Epithelial cell of prostate (primary cell): Measurements from ENCODE around the gene PDE1C.
A peak's percentile ranks its signal among the peaks of the same experiment; 100 is the strongest.
"Not testable (repeated sequence)": the region's sequence is repeated elsewhere in the genome, so short reads cannot be mapped to it uniquely, and the experiment has no call there.

ENCODE experiments used
- DNase-seq: peaks from one replicate; pipeline ENCODE4 v3.0.0-alpha.2; 2011; ENCODE audit warnings: low read depth, low spot score
- H3K27ac ChIP-seq: fragments of 450-650 bp; 2 replicates; pipeline ENCODE4 v1.5.1; 2017; ENCODE audit warnings: mild to moderate bottlenecking

PDE1C gene

DNA sequence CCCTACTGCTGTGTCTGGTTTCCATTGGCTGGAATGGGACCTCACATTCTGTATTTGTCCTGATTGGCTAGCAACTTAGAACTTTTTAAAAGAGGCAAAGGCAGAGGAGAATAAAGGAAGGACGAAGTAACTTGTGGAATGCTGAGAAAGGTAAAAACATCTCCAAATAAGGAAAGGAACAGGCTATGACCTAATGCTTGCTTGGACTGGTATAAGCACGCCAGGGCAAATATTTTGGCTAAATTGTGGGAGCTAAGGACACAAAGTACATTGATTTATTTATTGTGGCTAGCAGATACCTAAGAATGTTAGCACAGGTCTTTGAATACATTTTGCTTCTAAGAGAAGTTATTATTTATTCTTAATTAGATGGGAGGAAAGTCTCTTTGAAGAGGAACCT, 56.7 kb downstream of the PDE1C start:
- DNase-seq, H3K27ac ChIP-seq: not testable (repeated sequence)

DNA sequence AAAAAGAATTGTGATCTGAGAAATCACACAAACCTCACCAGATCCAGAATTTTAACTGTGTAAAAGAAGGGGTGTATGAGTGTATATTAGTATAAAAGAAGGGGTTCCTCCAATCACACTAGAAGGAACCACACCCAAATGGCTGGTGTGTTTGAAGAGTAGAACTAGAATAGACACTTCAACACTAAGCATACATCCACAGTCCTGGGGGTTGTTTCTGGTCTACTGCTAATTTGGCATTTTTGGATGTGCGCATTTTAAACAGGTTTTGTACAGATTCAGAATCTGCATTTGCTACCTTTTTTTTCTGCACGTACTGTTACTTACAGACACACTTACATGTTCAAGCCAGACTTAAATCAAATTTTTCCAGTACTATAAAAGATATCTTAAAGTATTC, 64.6 kb downstream of the PDE1C start:
- no peak for DNase-seq
- no peak overlapping the region for H3K27ac ChIP-seq

DNA sequence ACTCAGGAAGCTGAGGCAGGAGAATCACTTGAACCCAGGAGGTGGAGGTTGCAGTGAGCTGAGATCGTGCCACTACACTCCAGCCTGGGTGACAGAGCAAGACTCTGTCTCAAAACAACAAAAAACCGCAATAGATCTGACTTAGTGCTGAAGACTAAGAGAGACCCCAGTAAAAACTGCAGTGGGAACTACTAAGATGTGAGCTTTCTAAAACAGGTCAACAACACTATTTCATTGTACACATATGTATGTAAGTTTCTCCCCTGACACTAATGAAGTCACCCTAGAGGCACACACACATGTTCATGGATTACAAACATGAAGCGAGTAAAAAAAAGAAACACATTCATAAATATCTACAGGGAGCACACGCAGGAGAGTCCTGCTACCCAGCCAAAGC, 68.3 kb downstream of the PDE1C start:
- no peak for DNase-seq
- H3K27ac ChIP-seq = no peak overlapping the region

DNA sequence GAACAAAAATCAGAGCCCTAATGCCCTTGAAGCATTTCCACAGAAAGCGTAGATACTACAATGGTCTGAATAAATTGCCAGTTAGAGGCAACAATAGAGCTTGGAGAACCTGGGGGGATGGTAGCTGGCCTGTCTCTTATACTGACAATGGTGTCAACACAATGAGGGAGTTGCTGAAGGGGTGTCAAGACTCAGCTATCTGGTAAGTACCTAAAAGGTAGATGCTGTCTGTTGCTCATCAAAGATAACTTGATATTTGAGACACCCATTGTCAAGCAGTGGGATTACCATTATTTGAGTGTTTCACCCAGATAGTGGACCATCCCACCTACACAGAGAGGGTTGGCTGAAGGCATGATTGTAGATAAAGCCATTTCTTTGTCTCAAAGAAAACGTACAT, 72.8 kb downstream of the PDE1C start:
- H3K27ac ChIP-seq = no peak overlapping the region
- no peak for DNase-seq

DNA sequence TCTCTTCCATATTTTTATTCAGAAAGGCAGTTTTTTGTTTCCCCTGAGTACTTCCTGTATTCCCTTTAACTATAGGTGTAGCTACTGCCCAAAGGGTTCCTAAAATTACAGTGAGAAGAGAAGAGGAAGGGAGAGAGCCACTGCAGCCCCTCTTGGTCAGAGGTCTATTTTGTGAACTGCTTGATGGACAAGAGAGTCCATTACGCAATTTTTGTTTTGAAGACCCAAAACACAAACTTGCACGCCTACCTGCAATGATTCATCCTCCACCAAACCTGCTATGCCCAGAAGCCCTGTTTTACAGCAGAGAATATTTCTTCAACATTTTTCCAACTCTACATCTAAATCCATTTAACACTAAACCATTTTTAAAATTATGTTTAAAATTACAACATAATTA, 75.1 kb downstream of the PDE1C start:
- H3K27ac ChIP-seq = no peak overlapping the region
- DNase-seq = no peak

DNA sequence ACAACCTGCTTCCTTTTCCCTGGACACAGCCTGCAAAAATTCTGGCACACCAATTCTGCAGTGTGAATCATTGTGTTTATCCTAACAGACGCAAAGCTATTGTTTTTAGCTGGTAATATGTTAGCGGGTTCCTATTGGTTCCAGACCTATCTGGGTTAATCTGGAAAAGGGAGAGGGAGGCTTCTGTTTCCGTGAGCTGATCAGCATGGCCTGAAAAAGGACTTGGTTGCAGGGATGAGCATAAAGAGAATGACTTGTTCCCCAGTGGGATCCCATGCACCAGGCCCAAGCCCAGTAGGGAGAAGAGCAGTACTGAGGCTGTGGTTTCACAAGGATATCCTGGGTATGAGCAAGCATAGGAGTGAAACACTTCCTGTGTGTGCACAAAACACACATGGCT, 78.4 kb downstream of the PDE1C start:
- no peak for DNase-seq
- no peak overlapping the region for H3K27ac ChIP-seq

DNA sequence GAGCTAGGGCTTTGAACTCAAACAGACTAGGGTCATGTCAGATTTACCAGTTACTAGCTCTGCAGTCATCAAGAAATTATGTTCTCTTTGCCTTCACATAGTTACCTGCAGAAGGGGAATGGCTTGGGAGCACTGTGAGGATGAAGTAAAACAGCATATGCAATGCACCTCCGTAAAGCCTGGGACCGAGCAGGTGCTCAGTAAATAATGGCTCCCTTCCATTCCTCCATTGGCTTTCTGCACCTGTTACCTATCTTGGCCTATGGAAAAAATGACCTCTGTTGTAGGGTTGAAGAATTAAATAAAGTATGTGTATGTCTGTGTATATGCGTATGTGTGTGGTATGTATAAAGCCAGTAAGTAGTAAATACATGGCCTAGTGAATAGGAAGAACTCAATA, 78.8 kb downstream of the PDE1C start:
- no peak overlapping the region for H3K27ac ChIP-seq
- no peak for DNase-seq

DNA sequence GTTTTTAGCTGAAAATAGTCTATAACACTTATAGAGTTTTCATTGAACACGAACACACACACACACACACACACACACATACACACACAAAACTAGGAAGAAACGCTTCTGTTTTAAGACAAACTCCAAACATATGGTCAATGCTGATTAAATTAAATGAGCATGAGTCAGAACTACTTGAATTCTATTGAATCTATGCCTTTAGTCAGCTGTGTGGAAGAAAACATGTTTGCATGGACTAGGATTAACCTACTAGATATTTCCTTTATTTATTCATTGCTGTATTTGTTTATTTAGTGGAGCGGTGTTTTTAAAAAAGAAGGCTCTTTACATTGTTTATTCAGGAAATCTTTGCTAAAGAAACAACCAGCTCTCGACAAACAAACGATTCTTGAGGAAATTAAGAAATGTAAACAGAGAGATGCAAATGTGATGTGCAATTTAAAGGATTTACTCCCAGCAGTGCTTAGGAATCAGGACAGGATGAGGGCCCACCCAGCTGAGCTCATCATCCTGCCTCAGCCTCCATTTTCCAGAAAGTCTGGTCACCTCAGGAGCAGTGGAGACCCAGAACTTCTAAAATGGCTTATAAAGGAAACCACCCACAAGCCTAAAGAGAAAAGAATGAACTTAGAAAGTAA, 83.2 kb downstream of the PDE1C start:
- no peak overlapping the region for H3K27ac ChIP-seq
- DNase-seq = no peak

DNA sequence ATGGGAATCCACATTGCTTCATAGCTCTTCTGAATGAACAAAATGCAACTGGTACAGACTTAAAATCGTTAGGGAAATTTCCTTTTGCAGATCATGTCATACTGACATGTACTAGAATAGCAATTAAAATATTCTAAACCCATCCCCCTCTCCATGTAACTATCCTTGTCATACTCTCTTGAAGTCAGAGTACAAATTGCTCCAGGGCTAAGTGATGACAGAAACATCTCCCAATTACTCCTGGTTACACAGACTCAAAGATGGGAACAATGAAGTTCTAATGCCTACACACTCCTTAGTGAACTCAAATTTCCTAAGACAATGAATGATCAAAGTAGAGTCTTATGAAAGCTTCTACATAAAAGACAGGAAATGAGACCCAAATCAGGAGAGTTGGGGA, 87.2 kb downstream of the PDE1C start:
- no peak for DNase-seq
- H3K27ac ChIP-seq = no peak overlapping the region

DNA sequence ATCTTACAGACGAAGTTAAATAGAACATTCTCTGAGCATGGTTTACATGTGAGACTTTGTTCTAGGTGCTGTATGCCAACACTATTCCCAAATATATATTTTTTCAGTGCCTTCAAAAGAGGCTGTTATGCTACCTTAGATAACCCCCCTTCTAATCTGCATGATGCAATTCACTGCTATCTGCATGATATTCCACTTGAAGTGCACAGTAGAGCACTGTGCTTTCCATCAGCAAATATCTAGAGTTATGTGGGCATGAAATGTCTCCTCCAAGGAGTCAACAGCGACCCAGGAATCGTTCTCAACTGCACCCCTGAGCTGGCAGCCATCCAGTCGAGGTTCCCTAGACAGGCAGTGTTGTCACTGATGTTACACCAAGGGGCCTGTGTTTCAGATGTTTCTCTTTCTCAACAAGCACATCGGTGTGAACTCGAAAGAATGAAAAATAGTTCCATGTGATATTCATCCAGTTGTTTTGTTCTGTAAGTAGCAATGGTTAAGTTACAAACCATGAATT, 88.3 kb downstream of the PDE1C start:
- no peak for DNase-seq
- H3K27ac ChIP-seq = no peak overlapping the region

DNA sequence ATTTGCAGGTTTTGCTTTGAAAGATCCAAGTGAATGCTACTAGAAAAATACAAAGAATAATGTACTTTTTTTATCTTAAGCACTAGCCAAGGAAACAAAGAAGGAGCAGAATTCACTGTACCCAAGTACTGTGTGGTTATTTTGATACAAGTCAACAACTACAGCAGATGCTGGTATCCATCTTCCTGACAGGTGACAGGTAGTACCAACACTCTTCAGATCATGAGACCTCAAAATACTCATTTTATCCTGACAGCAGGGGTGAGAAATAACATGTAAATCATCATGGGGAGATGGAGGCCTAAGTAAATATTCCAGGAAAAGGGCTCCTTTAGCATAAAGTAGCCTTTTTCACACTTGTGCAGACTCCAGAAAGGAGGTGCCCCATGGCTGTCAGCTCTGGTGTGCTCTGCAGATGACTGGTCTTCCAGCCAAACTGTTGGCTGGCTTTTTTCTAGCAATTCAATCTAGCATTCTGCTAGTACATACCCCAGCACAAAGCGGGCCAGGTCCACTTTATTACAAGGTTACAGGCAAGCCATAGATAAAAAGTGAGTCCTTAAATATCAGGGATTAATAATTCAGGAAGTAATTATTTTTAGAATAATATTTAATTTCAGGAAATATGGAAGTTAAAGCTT, 90.4 kb downstream of the PDE1C start:
- DNase-seq = no peak
- H3K27ac ChIP-seq = no peak overlapping the region

DNA sequence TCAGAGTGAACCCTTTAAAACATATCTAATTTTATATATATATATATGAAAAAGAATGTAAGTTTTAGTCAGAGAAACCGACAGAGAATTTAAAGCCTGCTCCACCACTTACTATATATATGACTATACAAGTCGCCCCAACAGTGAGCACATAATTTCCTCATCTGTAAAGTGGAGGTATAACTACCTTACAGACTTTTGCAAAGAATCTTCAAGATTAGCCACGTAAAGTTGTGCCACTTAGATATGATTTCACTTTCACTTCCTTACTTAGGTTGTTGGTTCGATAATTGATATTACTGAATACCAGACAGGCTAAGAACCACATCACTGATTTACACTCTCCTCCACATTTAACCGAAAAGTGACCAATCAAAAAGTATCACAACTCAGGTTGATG, 94.7 kb downstream of the PDE1C start:
- no peak for DNase-seq
- H3K27ac ChIP-seq = no peak overlapping the region

DNA sequence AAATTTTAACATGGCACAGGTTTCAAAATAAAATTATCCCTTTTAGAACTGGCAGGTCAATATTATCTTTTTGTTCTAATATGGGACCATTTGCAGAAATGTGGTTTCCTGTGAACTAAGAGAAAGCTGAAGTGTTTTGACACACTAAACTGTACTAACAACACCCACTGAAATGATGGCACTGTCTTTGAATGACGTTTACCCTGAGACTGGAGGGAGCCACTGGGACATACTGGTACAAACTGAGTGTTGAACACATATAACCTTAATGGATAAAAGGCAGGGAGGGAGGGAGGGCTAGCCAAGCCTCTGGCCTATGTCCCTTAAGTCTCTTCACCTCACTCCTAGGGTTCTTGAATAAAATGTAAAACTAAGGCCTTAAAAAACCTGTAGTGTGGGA, 95.9 kb downstream of the PDE1C start:
- no peak overlapping the region for H3K27ac ChIP-seq
- no peak for DNase-seq

DNA sequence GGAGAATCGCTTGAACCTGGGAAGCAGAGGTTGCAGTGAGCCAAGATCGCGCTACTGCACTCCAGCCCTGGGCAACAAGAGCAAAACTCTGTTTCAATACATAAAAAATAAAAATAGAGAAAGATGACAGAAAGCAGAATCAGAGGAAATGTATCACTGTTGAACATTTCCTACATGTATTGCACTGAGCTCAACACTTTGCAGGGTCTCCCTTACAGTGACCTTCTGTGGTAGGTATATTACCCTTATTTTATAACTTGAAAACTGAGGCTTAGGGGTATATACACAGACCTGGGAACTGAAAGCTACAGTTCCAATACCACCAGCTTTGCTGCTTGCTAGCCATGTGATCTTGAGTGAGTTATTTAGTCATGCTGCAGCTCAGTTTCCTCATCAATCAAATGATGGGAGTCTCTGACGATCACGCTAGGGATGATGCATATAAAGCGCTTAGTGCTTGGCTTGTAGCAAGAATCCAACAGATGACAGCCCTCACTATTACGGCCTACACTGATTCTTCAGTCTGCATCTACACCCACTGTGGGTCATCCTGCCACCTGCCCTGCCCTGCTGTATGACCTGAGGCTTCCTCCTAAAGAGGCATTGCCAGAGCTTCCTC, 99.0 kb downstream of the PDE1C start:
- DNase-seq = no peak
- no peak overlapping the region for H3K27ac ChIP-seq

DNA sequence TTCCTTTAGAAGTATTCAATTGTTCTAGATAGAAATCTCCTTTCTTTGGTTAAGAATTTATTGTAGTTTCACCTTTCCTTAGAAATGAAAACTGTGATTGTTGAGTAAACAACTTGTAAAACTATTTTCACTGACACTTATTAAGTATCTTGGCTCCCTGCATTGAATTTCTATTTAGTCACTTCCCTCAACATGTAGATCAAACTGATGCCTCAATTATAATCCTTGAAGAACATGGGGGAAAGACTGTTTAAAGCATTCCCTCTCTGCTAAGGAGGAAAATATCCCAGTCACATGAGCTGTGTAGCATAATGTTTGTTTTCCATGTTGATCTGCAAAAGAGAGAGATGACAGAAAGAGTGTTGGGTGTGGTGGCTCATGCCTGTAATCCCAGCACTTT, 99.7 kb downstream of the PDE1C start:
- H3K27ac ChIP-seq = no peak overlapping the region

DNA sequence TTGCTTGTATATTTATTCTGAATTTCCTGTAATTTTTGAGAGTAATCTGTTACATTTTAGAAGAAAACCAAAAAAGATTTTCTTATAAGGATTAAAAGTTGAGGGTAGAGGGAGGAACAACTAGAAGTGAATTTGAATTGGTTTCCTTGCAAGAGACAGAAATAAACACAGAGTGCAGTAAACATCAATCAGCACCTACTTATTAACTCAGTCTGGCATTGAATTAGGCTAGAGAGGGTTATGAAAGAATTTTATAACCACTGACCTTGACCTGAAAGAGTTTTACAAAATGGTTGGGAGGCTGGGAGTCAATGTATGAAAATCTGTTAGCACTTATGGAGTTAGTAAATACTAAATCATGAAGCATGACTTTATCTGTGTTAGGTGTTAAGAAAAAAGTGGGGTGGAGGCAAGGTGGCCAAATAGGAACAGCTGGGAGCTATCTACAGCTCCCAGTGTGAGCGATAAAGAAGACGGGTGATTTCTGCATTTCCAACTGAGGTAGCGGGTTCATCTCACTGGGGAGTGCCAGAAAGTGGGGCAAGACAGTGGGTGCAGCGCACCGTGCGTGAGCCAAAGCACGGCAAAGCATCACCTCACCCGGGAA, 106.5 kb downstream of the PDE1C start:
- no peak for DNase-seq
- H3K27ac ChIP-seq = no peak overlapping the region

More for the DNA sequence above, 99.7 kb downstream of the PDE1C start:
- DNase-seq = no peak

DNA sequence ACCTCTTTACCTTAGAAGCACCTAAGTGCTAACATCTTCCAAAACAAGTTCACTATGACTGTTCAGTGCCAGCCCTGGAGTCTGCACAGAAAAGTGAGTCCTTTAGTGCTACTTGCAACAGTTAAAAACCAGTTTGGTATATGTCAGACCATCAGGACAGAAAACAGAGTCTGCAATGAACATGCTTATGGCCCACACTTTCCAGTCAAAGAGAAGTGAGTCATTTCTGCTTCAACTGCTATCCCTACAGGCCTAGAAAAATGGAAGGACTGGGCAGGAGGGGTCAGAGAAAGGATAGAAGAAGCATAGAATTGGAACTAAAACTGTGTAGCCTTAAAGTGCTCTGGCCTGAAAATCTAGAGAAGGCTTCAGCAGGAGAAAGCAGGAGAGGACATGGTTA, 108.0 kb downstream of the PDE1C start:
- no peak for DNase-seq
- H3K27ac ChIP-seq = no peak overlapping the region

DNA sequence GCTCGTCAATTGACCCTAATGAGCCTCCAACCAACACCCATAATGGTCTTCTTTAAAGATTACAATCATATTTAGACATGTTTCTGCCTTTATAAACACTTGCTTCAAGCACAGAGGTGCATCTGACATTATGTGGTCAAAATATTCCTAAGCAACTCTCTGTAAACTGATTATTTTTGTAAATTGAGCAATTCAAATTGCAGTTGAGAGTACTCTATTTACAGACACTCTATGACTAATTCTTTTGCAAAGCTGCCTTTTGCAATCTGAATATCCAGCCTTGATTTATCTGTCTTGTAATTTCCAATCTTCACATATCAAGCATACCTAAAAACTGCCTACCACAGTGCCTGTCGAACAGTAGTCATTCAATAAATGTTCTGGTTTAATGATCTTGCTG, 112.0 kb downstream of the PDE1C start:
- no peak for DNase-seq
- H3K27ac ChIP-seq = no peak overlapping the region

DNA sequence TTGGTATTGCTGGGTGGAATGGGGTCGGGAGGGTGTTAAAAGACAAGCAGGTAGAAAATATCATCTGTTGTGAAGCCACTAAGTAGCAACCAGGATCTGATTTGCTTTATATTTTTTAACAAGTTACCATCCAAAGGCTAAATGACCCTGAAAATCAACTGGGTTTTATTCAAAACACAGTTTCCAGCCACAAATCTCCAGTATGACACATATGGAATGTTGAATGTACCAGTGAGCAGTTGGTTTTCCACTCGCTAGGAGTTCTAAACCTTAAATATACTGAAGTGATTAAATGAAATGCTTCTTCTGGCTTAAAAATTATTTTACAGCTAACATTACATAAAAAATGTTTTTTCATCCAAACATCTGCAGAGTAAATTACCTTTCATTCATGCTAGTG, 112.5 kb downstream of the PDE1C start:
- DNase-seq = no peak
- peak overlapping the region; percentile 24 for H3K27ac ChIP-seq

DNA sequence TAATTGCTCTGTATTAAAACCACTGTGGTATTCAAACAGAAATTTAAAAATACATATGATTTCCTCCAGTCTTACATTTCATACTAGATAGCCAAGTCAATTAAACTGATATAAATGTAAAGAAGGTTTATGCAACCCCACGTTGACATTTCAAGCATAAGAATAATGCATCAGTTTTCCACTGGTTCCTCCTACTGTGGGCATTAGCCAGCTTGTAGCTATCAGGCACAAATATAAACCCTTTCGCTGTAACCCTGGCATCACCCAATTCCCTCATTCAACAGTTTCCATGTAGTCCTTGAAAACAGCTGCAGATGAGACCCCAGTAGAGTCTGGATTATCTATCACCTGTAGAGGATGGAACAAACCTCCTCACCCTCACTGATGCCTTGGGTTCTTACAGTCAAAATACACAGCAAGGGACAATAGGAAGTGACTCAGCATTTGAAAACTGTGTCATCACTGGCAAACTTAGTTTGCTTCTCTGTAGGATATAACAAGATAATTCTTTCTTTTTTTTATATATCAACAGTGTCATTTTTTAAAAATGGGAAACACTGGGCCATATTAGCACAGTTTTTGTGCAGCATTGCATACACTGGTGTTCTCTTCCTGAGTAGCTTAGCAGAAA, 113.0 kb downstream of the PDE1C start:
- no peak for DNase-seq
- H3K27ac ChIP-seq = peak overlapping the region; percentile 24

DNA sequence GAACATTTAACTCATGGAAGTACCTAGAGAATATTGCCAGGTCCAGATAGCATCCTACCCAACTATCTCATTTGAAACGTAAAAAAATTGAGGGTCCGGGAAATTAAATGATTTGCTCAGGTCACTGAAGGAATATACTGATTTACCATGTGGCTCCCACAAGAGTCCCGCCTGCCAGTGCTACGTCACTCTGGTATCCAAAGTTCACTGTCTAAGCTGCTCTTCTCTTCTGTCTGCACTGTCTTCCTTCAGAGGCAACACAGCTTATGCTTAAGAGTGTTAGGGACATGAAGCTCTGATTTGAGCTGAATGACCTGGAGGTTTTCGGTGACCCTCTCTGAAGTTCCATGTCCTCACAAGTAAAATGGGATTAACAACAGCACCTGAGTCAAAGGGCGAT, 114.6 kb downstream of the PDE1C start:
- H3K27ac ChIP-seq = no peak overlapping the region
- no peak for DNase-seq
